ENCODE results near the gene AHCYL2. TPM values are rescaled to one million over a fixed set of nuclear protein-coding genes. Genes with fewer than 3 reads are reported as not detected.

Gene AHCYL2
- total RNA-seq, 2 experiments from 2014 or later = 5.0 to 8.7 TPM

DNA sequence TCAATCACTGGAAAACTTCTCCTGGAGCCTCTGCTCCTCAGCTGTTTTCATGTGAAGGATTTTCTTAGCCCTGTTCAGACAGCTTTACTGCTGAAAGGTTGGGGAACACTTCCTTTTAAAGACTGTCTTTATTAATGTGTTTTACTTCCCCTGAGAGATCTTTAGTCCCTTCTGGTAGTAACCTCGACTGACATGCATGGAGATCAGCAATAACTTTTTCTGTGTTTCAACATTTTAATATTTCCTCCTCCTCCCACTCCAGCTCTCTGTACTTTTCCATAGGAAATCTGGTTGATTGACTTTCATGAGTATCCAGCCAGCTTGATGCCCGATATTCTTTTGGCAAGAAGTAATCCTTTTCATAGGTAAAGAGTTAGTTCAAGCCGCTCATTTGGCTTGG, 146.7 kb downstream of the AHCYL2 start:
- ChIA-PET CTCF (ENCODE audit: unreplicated experiment) (no interaction called here), POLR2A (interaction anchor here (0.7 to 3.0 kb wide), 3 partner anchors 8 to 469 kb away, joined by 3 to 16 read pairs (median 3); no protein-coding TSS in a partner anchor)
- H3K9me2 ChIP-seq (ENCODE audit: insufficient read depth, low read length) = no peaks in the 10 kb centered on the region
- H3K9me3 ChIP-seq (ENCODE audit: low read length) = no peaks in the 10 kb centered on the region
- H3K4me2 ChIP-seq (ENCODE audit: low read length) = no peak overlapping the region
- intact Hi-C loops (cut with micrococcal nuclease; ENCODE audit: unreplicated experiment) = no loop called here
- TF ChIP-seq, protein P1, sequence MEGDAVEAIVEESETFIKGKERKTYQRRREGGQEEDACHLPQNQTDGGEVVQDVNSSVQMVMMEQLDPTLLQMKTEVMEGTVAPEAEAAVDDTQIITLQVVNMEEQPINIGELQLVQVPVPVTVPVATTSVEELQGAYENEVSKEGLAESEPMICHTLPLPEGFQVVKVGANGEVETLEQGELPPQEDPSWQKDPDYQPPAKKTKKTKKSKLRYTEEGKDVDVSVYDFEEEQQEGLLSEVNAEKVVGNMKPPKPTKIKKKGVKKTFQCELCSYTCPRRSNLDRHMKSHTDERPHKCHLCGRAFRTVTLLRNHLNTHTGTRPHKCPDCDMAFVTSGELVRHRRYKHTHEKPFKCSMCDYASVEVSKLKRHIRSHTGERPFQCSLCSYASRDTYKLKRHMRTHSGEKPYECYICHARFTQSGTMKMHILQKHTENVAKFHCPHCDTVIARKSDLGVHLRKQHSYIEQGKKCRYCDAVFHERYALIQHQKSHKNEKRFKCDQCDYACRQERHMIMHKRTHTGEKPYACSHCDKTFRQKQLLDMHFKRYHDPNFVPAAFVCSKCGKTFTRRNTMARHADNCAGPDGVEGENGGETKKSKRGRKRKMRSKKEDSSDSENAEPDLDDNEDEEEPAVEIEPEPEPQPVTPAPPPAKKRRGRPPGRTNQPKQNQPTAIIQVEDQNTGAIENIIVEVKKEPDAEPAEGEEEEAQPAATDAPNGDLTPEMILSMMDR (conservative IDR thresholded peaks at IDR 0.05; ENCODE audit: low read length) = no peak
- no peak for TF ChIP-seq EZH2phosphoT487 (IDR thresholded peaks at IDR 0.05; ENCODE audit: borderline replicate concordance, low read depth, low read length)
- no peak overlapping the region for H2AFZ ChIP-seq (ENCODE audit: low read length)
- no peak overlapping the region for H3K4me3 ChIP-seq (ENCODE audit: low read depth, low read length, poor library complexity, severe bottlenecking)
- no peaks in the 10 kb centered on the region for H3K79me2 ChIP-seq (ENCODE audit: insufficient read depth, low read depth, low read length)
- no TSS peak for BruUV-seq (replicated peaks)
- H3K4me1 ChIP-seq (ENCODE audit: insufficient read depth, low read length, poor library complexity, severe bottlenecking) = peaks cover 12% of the 10 kb centered on the region
- H3K36me3 ChIP-seq (ENCODE audit: insufficient read depth, low read length) = no peaks in the 10 kb centered on the region
- DNase-seq (ENCODE audit: low spot score) = no peak
- no peak overlapping the region for H3K27ac ChIP-seq (ENCODE audit: low read depth, low read length, poor library complexity, severe bottlenecking)
- no peaks in the 10 kb centered on the region for H4K20me1 ChIP-seq (ENCODE audit: insufficient read depth, low read length)

DNA sequence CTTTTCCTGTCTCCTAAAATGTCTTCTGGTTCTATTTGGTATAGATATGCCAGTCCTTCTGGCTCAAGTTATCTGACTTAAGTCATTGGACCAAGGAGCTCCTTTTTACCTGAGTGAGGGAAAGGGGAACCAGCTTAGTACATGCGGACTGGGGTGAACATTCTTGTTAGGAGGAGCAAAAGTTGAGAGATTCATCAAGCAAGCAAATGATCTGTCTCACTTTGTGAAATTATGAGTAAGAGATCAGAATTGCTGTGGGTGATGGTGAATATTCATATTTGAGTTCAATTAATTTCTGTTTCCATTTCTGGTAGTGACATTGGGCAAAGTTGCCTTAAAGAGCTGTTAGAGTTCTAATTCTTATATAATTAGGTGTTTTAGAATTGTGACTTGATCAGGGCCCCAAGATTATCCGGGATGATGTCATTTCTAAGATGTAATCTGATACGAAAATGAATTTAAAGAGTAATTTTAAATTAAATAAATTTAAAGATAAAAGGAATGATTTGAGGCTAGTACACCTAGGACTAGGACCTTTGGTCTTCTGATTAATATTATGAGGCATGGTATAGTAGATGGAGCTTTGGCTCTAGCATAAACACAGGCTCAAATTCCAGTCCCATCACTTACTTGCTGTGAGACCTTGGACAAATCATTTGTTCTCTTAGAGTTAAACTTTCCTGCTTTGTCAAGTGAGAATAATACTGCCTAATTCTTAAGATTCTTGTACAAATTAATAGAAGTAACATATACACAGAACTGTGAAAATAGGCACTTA, 149.0 kb downstream of the AHCYL2 start:
- H3K9me2 ChIP-seq (ENCODE audit: insufficient read depth, low read length) = no peaks in the 10 kb centered on the region
- no peak overlapping the region for H3K27ac ChIP-seq (ENCODE audit: low read depth, low read length, poor library complexity, severe bottlenecking)
- no peaks in the 10 kb centered on the region for H3K79me2 ChIP-seq (ENCODE audit: insufficient read depth, low read depth, low read length)
- ChIA-PET POLR2A (interaction anchor here (0.7 to 1.4 kb wide), 3 partner anchors 14 to 109 kb away, joined by 3 to 4 read pairs (median 3); partner anchors contain the start of gene STRIP2), CTCF (ENCODE audit: unreplicated experiment) (interaction anchor here (0.8 kb wide), 1 partner anchor 14 kb away, joined by 3 read pairs; no protein-coding TSS in a partner anchor)
- no peak for DNase-seq (ENCODE audit: low spot score)
- H3K4me3 ChIP-seq (ENCODE audit: low read depth, low read length, poor library complexity, severe bottlenecking) = no peak overlapping the region
- BruUV-seq (replicated peaks) = no TSS peak
- intact Hi-C loops (cut with micrococcal nuclease; ENCODE audit: unreplicated experiment) = no loop called here
- H3K36me3 ChIP-seq (ENCODE audit: insufficient read depth, low read length) = no peaks in the 10 kb centered on the region
- H2AFZ ChIP-seq (ENCODE audit: low read length) = no peak overlapping the region
- peaks cover 2% of the 10 kb centered on the region for H3K4me1 ChIP-seq (ENCODE audit: insufficient read depth, low read length, poor library complexity, severe bottlenecking)
- H3K9me3 ChIP-seq (ENCODE audit: low read length) = no peaks in the 10 kb centered on the region
- TF ChIP-seq, protein P1 (conservative IDR thresholded peaks at IDR 0.05; ENCODE audit: low read length) = no peak
- TF ChIP-seq EZH2phosphoT487 (IDR thresholded peaks at IDR 0.05; ENCODE audit: borderline replicate concordance, low read depth, low read length) = no peak
- no peak overlapping the region for H3K4me2 ChIP-seq (ENCODE audit: low read length)
- H4K20me1 ChIP-seq (ENCODE audit: insufficient read depth, low read length) = no peaks in the 10 kb centered on the region

Data from OCI-LY7 (cell line).